HG03064 (cell line): ENCODE data around the gene ACSL6.

Experiments used
- ATAC-seq: cut with Tn5 transposase; IDR thresholded peaks from one replicate; pipeline ENCODE4 v1.9.1; 2021; ENCODE audit warnings: low read depth; ENCODE audit not compliant: unreplicated experiment

The ACSL6 gene

DNA sequence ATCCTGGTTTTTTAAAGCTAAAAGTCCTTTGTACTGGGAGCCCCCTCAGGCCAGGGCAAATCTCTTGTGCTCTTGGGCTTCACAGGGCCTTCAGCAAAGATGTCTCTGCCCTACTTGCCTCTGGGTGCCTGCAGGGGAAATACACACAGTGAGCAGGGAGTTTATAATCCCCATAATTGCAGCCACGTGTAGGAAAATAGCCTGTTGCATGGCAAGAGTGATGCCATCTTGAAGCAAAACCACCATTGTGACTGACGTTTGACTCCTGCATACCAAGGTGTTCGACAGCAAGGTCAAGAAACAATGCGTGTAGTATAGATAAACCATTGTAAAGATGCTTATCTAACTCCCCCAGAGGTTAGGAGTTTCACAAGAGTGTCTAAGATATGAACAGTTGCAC is 37.6 kb upstream of the ACSL6 start:
- ATAC-seq: no peak

DNA sequence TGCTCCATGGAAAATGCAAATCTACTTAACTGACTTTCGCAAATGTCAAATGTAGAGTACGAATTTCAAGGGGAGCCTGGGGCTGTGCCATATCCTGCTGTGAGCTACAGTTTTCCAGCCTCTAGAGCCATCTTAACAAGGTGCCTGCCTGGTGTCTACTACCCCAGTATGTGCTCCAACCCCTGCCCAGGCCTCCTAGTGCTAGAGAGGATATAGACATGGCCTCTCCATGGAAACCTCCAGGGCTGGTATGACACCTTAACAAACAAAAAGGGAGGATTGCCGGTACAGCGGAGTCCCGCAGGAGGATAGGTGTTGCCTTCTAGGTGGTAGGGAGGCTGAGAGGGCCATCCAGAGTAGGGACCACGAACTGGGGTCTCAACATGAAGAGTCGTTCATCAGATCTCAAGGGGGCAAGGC is 35.4 kb upstream of the ACSL6 start:
- ATAC-seq: no peak

DNA sequence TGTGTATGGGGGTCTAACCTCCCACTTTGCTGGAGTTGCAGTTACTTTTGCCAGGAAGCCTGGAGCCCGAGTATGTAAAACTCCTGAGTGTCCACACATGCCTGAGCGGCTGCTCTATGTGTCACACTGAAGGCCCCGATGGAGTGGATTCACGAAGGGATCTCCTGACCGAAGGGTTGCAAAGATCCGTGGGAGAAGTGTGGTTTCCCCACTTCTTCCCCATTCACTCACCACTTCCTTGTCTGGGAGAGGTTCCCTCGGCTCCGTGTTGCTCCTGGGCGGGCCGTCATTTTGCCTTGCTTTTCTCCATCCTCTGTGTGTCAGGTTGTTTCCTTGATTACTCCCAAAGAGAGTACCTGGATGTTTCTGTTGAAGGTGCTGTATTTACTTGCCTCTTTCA is 32.7 kb upstream of the ACSL6 start:
- no peak for ATAC-seq

DNA sequence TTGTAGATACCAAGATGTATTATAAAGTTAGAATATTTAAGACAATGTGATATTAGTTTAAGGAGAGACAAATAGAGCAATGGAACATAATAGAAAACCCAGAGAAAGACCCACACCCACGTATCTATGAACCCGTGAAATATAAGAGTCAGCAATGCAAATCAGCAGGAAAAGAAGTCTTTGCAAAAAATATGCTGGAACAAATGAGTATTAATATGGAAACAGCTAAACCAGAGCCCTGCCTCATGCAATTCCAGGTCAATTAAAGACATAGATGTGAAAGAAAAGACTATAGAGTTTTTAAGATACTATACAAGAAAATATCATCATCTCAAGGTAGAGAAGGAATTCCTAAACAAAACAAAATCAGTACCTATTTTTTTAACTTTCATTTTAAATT is 25.9 kb upstream of the ACSL6 start:
- no peak for ATAC-seq

DNA sequence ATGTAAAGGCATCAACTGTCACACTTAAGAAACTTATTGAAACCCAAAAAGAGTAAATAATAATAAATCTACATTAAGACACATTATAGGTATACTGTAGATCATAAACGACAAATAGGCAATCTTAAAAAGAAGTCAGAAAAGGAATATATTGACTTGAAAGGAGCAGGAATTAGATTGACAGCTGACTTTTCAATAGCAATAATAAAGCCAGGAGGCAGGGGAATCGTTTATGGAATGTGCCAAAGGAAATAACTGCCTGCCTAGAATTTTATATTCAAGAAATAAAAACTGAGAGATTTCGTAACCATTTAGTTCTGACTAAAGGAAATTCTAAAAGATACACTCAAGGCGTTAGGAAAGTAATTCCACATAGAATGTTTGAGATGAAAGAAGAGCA is 21.7 kb upstream of the ACSL6 start:
- ATAC-seq: no peak

DNA sequence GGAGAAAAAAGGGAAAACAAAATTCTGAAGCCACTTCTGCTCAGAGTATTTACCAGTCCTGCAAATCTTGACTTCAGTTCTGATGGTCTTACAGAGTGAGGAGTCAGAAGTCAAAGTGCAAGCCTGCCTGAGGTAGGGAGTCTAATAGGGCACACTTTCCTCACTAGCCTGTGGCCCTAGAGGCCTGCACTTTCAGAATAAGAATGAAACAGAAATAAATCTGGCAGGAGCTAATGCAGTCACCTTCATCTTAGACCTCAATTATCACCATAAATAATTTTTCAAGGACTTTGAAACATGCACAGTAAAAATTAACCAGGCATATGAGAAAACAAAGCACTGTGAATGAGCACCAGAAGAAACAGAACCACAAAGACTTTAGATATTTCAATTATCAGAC is 20.7 kb upstream of the ACSL6 start:
- no peak for ATAC-seq

DNA sequence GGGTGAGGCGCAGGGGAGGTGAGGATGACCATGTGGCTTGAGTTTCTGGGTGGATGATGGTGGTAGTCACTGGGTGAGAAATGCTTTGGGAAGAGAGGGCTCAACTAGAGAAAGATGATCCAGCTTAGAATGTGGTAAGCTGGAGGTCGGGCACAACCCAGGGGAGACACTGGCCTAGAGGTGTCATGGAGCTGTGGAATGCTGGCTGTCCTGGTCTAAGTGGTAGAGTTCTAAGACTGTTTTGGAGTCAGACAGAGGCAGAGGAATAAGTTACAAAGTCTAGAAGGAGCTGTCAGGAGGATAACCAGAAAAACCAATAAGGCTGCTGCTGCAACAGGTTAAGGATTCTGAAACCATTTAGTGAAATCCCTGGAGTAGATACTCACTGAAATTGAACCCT is 19.2 kb upstream of the ACSL6 start:
- no peak for ATAC-seq

DNA sequence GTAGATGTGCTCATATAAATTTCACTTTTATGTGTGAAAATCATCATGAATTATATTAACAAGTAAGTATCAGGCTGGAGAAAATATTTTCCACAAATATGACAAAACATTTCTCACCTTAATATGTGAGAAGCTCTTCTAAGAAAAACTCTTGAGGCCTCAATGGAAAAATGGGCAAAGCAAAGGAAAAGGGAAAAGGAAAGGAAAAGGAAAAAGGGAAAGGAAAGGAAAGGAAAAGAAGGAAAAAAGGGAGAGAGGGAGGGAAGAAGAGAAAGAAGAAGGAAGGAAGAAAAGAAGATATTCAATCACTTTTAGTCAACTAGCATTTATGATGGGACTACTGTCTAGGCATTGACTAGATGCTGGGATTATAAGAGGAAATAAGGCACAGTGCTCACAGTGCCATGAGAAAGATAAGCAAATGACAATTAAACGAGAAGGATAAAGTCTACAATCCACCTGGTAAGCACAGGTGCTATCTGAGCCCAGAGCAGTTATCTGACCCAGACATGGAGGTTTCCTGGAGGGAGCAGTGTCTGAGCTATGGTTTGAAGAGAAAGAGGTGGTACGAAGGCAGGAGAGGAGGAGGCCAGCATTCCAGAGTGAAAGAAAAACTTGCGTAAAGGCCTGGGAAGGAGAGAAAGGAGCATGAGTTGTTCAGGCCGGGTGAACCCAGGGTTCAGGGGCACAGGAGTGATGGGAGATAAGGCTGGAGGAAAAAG is 18.3 kb upstream of the ACSL6 start:
- ATAC-seq: no peak

DNA sequence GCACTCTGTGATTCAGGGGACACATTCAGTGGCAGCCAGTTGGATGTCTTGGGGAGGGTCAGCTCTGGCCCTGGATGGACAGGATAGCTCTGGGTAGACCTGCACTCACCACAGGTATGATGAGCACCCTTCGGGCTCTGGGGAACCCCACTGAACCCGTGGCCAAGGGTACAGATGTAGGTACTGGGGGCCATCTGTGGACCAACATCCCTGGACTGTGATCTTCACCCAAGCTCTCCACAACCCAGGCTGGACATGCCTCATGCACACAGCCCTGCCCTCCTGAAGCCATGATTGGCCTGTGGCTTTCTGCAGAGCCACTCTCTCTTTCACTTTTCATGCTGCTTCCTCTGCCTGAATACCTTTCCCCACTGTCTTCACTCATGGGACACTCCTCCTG is 15.6 kb upstream of the ACSL6 start:
- no peak for ATAC-seq

DNA sequence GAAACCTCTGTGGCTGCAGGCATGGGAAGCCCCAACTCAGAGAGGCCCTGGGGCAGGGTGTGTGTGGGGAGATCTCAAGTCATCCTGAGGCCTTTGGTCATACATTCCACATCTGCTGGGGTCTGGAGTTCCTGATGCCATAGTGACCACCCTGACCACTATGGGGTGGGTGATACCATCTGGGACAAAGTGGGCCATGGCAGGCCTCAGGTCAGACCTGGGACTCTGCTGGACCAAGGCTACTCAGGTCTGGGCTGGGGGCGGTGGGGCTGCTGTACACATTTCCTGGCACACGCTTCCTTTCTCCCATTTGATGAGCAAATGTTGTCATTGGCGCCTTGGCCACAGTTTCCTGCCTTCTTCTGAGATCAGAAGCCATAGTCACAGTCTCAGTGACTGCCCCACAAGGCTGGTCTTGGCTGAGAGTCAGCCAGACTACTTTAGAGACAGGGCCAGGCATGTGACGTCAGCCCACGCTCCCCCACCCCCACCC is 15.1 kb upstream of the ACSL6 start:
- no peak for ATAC-seq

DNA sequence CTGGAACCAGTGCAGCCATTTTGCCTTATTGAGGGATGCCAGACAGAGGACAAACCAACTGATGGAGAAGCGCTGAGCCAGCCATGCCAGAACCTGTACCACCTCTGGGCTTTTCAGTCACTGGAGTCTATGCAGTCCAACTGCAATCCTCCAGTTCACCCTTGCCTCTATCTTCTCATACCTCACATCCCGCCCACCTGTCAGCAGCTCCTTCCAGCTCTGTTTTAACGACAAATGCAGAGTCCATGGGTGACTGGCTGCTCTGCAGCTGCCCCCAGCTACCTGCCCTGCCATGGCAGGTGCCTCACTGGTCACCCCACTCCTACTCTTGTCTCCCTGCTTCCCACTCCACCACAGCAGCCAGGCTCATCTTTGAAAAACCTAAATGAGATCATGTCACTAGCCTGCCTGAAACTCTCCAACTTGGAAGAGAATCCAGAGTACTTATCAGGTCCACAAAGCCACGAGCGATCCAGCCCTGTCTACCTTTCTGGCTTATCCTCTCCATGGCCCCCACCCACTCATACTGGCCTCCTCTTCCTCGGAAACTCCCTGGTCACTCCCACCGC is 14.0 kb upstream of the ACSL6 start:
- ATAC-seq: no peak

DNA sequence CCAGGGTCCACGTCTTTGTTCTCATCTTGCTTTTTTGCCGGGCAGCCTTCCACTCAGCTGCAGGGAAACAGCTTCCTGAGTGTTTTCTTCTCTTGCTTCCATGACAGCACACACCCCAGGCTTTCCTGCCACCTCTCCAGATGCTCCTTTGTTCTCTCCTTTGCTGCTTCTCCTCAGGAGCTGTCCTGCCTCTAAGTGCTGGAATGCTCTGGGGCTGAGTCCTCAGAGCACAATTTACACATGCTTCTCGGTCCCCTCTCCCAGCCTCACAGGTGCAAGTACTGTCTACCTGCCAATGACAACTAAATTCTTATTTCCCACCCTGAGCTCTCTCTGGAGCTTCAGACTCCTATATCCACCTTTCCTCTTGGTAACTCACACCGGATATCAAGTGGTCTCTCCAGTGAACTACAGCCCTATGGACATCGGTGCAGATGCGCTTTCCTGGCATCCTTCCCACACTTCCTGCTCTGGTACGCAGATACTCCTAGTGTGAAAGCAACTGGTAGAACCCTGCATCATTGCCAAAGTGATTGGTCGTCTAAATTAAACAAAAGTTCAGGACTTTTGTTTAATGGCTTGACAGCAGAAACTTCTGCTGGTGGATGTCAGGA is 13.4 kb upstream of the ACSL6 start:
- no peak for ATAC-seq

DNA sequence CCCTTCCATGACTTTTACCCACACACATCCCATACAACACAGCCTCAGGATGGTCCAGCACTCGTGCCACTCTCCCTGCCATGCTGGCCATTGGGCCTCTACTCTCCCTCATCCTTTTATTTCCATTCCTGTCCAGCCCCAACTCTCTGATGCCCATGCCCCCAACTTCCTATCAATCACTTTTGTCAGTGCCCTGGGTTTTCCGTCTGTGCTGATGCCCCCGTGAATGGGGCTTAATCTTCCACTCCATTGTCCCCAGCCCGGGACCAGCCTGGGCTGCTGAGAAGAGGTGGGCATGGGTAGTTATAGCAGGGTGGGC is 12.6 kb upstream of the ACSL6 start:
- no peak for ATAC-seq

DNA sequence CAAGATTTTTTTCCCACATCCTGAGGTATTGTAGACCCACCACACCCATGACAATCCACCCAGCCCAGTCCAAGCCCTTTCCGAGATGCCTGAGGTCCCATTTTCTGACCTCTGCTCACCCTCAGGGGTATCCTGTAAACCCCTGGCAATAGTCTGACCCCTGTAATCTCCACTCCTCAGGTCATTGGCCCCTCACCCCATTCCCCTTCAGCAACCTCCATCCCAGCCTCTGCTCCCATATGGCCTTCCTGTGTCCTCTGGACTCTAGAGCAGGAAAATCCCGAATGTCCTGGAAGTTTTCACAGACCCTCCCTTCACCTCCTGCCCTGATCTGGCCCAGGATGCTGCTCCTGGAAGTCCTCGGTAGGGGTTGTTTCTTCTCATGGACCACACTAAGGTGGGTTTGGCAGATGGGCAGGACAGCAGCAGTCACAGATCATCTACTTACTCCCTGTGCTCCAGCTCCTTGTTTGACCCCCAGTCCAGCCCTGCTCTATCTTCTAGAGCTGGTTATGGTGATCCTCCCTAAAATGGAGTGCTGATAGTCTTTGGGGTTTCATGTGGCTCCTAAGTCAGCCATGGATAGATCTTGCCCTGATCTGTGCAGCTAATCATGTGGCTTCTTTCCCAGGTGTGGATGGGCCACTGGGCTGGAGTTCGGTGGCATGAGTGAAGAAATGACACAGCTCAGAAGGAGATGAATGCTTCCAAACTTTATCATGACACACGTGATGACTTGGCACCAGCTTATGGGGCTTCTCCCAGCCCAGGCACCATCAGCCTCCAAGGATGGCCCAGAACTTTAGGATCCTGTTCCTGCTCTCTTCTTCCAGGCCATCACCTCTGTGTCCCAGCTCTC is 12.0 kb upstream of the ACSL6 start:
- ATAC-seq: no peak

DNA sequence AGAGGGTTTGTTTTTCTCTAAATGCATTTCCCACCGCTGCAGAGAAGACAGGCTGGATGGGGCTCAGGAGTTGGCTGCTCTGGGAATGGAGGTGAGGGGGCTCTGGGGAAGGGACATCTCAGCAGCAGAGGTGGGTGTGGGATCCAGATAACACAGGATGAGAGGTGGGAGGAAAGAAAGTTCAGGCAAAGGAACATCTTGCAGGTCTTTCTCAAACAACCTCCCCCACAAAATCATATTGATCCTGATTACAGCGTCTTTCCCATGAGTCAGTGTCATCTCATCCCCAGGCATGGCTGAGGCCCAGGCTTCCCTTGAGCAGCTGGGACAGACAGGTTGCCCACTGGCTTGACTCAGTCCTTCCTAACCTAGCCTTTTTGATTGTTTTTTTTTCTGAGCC is 11.3 kb upstream of the ACSL6 start:
- ATAC-seq: no peak

DNA sequence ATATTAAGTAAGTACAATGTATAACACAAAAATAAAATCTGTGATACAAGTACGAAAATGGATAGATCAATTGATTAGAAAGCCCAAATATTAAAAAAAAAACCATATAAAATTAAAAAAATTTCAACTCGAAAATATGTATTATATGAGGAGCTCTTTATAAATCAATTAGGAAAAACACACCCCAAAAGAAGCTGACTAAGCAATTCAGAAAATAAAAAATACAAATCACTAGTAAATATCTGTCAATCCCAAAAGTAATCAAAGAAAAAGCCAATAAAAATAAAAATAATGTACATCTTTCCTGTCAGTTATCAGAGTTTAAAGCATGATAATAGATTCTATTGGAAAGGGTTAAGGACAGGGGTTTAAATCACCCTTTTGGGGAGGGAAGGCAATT is 10.2 kb upstream of the ACSL6 start:
- ATAC-seq: no peak

DNA sequence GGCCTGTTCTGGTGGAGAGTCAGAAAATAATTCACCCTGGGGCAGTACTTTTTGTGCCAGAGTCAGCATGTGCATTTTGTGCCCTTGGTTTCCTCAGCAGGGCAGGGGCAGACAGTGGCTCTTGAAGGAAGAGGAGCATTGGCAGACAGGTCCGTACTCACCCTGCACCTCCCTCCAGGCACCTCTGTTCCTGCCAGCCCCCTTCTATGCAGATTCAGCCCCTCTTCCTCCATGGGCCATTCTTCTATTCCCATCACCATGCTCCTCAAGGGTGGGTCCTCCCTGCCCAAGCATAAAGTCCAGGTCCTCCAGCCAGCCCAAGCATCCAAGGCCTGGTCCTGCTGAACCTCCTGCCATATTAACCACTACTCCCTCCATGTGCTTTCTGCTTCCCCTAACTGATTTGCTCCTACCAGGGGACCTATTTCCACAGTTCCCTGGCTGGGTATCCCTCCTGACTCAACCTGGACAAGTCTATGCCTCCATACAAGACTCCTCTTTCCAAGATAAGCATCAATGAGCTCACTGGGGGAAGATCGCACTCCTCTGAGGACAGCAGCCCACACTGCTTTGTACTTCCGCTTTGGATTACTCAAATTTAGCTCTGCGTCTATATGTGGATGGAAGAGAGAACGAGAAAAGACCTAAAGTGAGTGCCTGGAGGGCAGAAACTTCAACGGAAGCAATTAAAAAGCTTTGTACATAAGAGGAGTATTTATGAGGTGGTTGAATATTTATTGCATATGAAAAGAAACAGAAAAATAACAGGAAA is 9.3 kb upstream of the ACSL6 start:
- ATAC-seq: peak; percentile 26

DNA sequence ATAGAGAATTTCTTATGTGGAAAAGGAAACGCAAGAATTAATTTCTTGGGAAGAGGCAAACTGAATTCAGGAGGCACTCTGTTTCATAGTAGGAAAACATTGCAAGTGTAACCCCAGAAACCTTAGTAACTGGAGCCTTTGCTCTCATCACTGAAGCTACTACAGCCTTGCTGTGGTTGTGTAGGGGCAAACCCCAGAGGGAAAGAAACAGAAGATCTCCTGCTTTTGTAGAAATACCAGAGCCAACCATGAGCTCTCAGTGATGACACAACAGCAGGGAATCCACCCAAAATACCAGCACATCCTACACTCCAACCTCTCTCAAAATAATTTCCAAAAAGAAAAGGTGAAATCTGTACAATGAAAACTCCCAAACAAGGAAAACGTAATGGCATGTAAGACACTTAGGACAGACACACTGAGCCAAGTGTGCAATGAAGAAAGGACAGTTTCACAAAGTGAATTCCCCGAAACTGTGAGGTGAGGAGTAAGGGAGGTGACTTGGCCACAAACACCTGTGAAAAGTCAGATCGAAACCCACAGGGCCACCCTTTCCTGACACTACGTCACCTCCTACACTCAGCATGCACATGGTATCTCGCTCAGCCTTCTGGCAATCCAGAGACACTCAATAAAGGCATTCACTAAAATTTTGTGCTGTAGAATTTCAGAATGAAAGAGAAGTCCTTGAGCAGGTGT is 8.5 kb upstream of the ACSL6 start:
- ATAC-seq: peak; percentile 99

DNA sequence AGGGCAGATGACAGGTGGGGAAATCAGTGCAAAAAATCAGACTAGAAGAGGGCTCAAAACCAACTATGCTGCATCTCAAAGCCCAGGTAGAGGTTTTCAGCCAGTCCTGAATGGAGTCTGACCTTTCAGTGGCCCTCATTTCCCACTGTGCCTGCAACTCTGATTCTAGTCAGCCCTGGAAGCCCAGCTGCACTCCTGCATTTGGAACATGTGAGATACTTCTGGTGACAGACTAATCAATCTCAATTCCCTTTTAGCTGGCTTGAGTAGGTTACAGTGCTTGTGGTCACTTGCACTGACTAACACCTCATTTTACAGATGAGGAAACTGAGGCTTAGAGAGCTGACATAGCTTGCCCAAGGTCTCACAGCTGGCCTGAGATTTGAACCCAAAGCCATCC is 7.9 kb upstream of the ACSL6 start:
- ATAC-seq: no peak
